Astrocyte (in vitro differentiated cells and primary cell): ENCODE measurements around the gene ERVMER34-1. TPM values are rescaled to one million over a fixed set of nuclear protein-coding genes. Genes with fewer than 3 reads are reported as not detected.
A peak's percentile ranks its signal among the peaks of the same experiment; 100 is the strongest.

Experiments
- DNase-seq: peaks from one replicate; pipeline ENCODE4 v3.0.0-alpha.2; 2010; ENCODE audit warnings: low read depth
- FAIRE-seq: peaks from 2 replicates; lab custom pipeline; 2011; peaks lifted over from hg19 to GRCh38; lab: Jason Lieb, UNC
- H2AFZ ChIP-seq: 2 replicates; pipeline ENCODE4 v1.6.0; 2012; ENCODE audit warnings: low read depth, low read length, inconsistent platforms
- H3K27ac ChIP-seq: 2 replicates; pipeline ENCODE4 v1.5.1; 2011; ENCODE audit warnings: low read depth, low read length, inconsistent platforms
- H3K27me3 ChIP-seq: 2 replicates; pipeline ENCODE4 v1.6.0; 2011; ENCODE audit warnings: low read length, inconsistent platforms; ENCODE audit not compliant: insufficient read depth
- H3K36me3 ChIP-seq: 2 replicates; pipeline ENCODE4 v1.5.1; 2011; ENCODE audit warnings: low read length, inconsistent platforms; ENCODE audit not compliant: insufficient read depth
- H3K4me1 ChIP-seq: 2 replicates; pipeline ENCODE4 v1.5.1; 2011; ENCODE audit warnings: low read length, inconsistent platforms; ENCODE audit not compliant: insufficient read depth
- H3K4me2 ChIP-seq: 2 replicates; pipeline ENCODE4 v1.6.0; 2012; ENCODE audit warnings: low read length, inconsistent platforms
- H3K4me3 ChIP-seq: 2 replicates; pipeline ENCODE4 v1.5.1; 2011; ENCODE audit warnings: low read depth, mild to moderate bottlenecking, low read length, inconsistent platforms; ENCODE audit not compliant: insufficient read depth
- H3K79me2 ChIP-seq: 2 replicates; pipeline ENCODE4 v1.6.0; 2012; ENCODE audit warnings: mild to moderate bottlenecking, low read length, inconsistent platforms; ENCODE audit not compliant: insufficient read depth
- H3K9ac ChIP-seq: 2 replicates; pipeline ENCODE4 v1.6.0; 2012; ENCODE audit warnings: mild to moderate bottlenecking, low read length, inconsistent platforms
- H3K9me3 ChIP-seq: 2 replicates; pipeline ENCODE4 v1.5.1; 2012; ENCODE audit warnings: low read depth, mild to moderate bottlenecking, low read length, inconsistent platforms; ENCODE audit not compliant: insufficient read depth
- H4K20me1 ChIP-seq: 2 replicates; pipeline ENCODE4 v1.6.0; 2012; ENCODE audit warnings: low read length, inconsistent platforms; ENCODE audit not compliant: insufficient read depth
- H3K27ac Mint-ChIP-seq: one replicate; pipeline ENCODE4 v1.8.0; 2021; ENCODE audit warnings: mild to moderate bottlenecking, mixed read lengths; ENCODE audit not compliant: unreplicated experiment
- H3K27me3 Mint-ChIP-seq: one replicate; pipeline ENCODE4 v1.8.0; 2021; ENCODE audit warnings: low read depth, mixed read lengths; ENCODE audit not compliant: unreplicated experiment
- H3K36me3 Mint-ChIP-seq: one replicate; pipeline ENCODE4 v1.8.0; 2021; ENCODE audit warnings: low read depth, mixed read lengths; ENCODE audit not compliant: unreplicated experiment
- H3K4me1 Mint-ChIP-seq: one replicate; pipeline ENCODE4 v1.8.0; 2021; ENCODE audit warnings: low read depth, mixed read lengths; ENCODE audit not compliant: unreplicated experiment
- H3K4me3 Mint-ChIP-seq: one replicate; pipeline ENCODE4 v1.8.0; 2021; ENCODE audit warnings: mild to moderate bottlenecking, moderate library complexity, mixed read lengths; ENCODE audit not compliant: unreplicated experiment
- H3K9me3 Mint-ChIP-seq: one replicate; pipeline ENCODE4 v1.8.0; 2021; ENCODE audit warnings: mild to moderate bottlenecking, mixed read lengths; ENCODE audit not compliant: unreplicated experiment
- CTCF ChIP-seq: IDR thresholded peaks from 2 replicates; pipeline ENCODE4 v1.5.1; 2011; ENCODE audit warnings: low read depth, mild to moderate bottlenecking, inconsistent platforms, low read length, moderate library complexity; ENCODE audit not compliant: insufficient read depth
- EZH2 ChIP-seq: IDR thresholded peaks from 2 replicates; pipeline ENCODE4 v1.6.1; 2012; ENCODE audit warnings: mild to moderate bottlenecking, low read length, inconsistent platforms; ENCODE audit not compliant: insufficient read depth
- total RNA-seq: library from RNA; stranded (reverse); gene quantifications from 2 replicates; pipeline ENCODE4 v1.2.1, GENCODE V29; 2021

Gene ERVMER34-1
- total RNA-seq, 1 donor from 2014 or later: 0.32 TPM

GRCh38 chr4:52715255-52715897 is 35.8 kb downstream of the ERVMER34-1 start:
- H3K27ac Mint-ChIP-seq: no peak overlapping the region
- Histone ChIP-seq H3K4me1 (peaks cover 26% of the 10 kb centered on the region), H3K4me3 (no peak overlapping the region), H3K27ac (no peak overlapping the region), H3K9ac (no peak overlapping the region), H2AFZ (no peak overlapping the region), H4K20me1 (peaks cover 11% of the 10 kb centered on the region), H3K79me2 (peaks cover 28% of the 10 kb centered on the region), H3K36me3 (peaks cover 31% of the 10 kb centered on the region), H3K4me2 (peak overlapping the region; percentile 94), H3K9me3 (no peaks in the 10 kb centered on the region), H3K27me3 (no peaks in the 10 kb centered on the region)
- peak overlapping the region; percentile 35 for H3K4me3 Mint-ChIP-seq
- no peaks in the 10 kb centered on the region for H3K27me3 Mint-ChIP-seq
- no peak for TF ChIP-seq CTCF
- no peak for TF ChIP-seq EZH2
- no peak for DNase-seq
- no peak for FAIRE-seq
- peaks cover 25% of the 10 kb centered on the region for H3K4me1 Mint-ChIP-seq
- H3K9me3 Mint-ChIP-seq: no peaks in the 10 kb centered on the region
- peaks cover 6% of the 10 kb centered on the region for H3K36me3 Mint-ChIP-seq

DNA sequence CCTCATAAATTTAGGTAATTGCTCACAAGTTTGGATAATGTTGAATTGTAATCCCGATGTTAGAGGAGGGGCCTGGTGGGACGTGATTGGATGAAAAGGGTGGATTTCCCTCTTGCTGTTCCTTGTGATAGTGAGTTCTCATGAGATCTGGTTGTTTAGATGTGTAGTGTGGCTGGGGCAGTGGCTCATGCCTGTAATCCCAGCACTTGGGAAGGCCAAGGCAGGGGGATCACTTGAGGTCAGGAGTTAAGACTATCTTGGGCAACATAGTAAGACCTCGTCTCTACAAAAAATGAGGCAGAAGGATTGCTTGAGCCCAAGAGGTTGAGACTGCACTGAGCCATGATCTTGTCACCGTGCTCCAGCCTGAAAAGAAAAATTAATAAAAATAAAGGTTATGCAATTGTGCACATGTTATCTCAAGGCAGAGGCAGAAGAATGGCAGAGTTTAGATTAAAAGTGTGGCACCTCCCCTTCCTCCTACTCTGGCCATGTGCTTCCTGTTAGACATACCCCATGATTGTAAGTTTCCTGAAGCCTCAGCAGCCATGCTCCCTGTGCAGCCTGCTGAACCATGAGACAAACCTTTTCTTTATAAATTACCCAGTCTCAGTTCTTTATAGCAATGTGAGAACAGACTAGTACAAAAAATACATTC is 36.5 kb downstream of the ERVMER34-1 start:
- H3K4me1 Mint-ChIP-seq: peaks cover 25% of the 10 kb centered on the region
- Histone ChIP-seq H3K27me3 (no peaks in the 10 kb centered on the region), H4K20me1 (peaks cover 11% of the 10 kb centered on the region), H3K27ac (no peak overlapping the region), H3K36me3 (peaks cover 31% of the 10 kb centered on the region), H3K4me1 (peaks cover 26% of the 10 kb centered on the region), H3K4me3 (no peak overlapping the region), H3K79me2 (peaks cover 28% of the 10 kb centered on the region), H2AFZ (no peak overlapping the region), H3K4me2 (peak overlapping the region; percentile 94), H3K9ac (no peak overlapping the region), H3K9me3 (no peaks in the 10 kb centered on the region)
- peaks cover 6% of the 10 kb centered on the region for H3K36me3 Mint-ChIP-seq
- no peaks in the 10 kb centered on the region for H3K27me3 Mint-ChIP-seq
- FAIRE-seq (no peak), DNase-seq (no peak)
- peak overlapping the region; percentile 97 for H3K4me3 Mint-ChIP-seq
- no peaks in the 10 kb centered on the region for H3K9me3 Mint-ChIP-seq
- H3K27ac Mint-ChIP-seq: no peak overlapping the region
- TF ChIP-seq CTCF: no peak
- no peak for TF ChIP-seq EZH2
